A549 (cell line): ENCODE results near the gene PITPNM1. TPM values are rescaled to one million over a fixed set of nuclear protein-coding genes. Genes with fewer than 3 reads are reported as not detected.

Experiments
- ATAC-seq, 2 experiments: fragments of 200-7000 bp in 1 of 2; fragments of >200 bp in 1 of 2; cut with Nextera tagmentation in 1 of 2; cut with Tn5 transposase in 1 of 2; 3 replicates each; pipeline versions ENCODE4 v1.8.0 to v1.9.1; 2018 to 2020; ENCODE audit warnings: mild to moderate bottlenecking in 1 of 2, moderate library complexity in 1 of 2
- CTCF ChIA-PET: fragments of 300-600 bp; sonication (Branson Sonifier 250); formaldehyde crosslinking; extraction: SDS; loops from one replicate; lab custom pipeline; 2021; ENCODE audit warnings: antibody characterized with exemption, inconsistent platforms; lab: Yijun Ruan, JAX
- POLR2A ChIA-PET: fragments of 350-600 bp; formaldehyde crosslinking; extraction: SDS; loops from one replicate; lab custom pipeline; 2021; ENCODE audit warnings: antibody characterized with exemption, inconsistent platforms; lab: Yijun Ruan, JAX
- DNase-seq, 2 experiments: peaks; one replicate each; pipeline versions ENCODE4 v3.0.0 to v3.0.0-alpha.2; 2011 to 2016; ENCODE audit warnings: low read depth in 1 of 2, low spot score in 1 of 2
- FAIRE-seq: peaks from 2 replicates; lab custom pipeline; 2011; peaks lifted over from hg19 to GRCh38; lab: Jason Lieb, UNC
- H3K27ac ChIP-seq, 2 experiments: fragments of >200 bp; sonication (Bioruptor Twin); formaldehyde crosslinking; 3 replicates each; pipeline ENCODE4 v1.5.1; 2016 to 2017
- H3K4me1 ChIP-seq: fragments of >200 bp; sonication (Bioruptor Twin); formaldehyde crosslinking; 3 replicates; pipeline ENCODE4 v1.6.1; 2016
- H3K4me2 ChIP-seq: fragments of >200 bp; sonication (Bioruptor Twin); formaldehyde crosslinking; 3 replicates; pipeline ENCODE4 v1.6.1; 2016
- H3K4me3 ChIP-seq: fragments of >200 bp; sonication (Bioruptor Twin); formaldehyde crosslinking; 3 replicates; pipeline ENCODE4 v1.5.1; 2016
- H3K9me3 ChIP-seq: fragments of >200 bp; sonication (Bioruptor Twin); formaldehyde crosslinking; 3 replicates; pipeline ENCODE4 v1.6.1; 2016
- BCL3 ChIP-seq: fragments of >200 bp; sonication (Bioruptor Twin); formaldehyde crosslinking; IDR thresholded peaks from 3 replicates; pipeline ENCODE4 v1.6.1; 2016
- CBX2 ChIP-seq: fragments of 200-600 bp; sonication (generic); IDR thresholded peaks from 2 replicates; pipeline ENCODE4 v1.6.1; 2016; ENCODE audit warnings: low read depth, mild to moderate bottlenecking, borderline replicate concordance
- EHMT2 ChIP-seq: fragments of 200-600 bp; sonication (generic); IDR thresholded peaks from 2 replicates; pipeline ENCODE4 v1.6.1; 2016; ENCODE audit warnings: antibody characterized with exemption, low read depth, mild to moderate bottlenecking, moderate library complexity
- ESRRA ChIP-seq: fragments of 150-350 bp; IDR thresholded peaks from 2 replicates; pipeline ENCODE4 v1.6.1; 2014; ENCODE audit warnings: mild to moderate bottlenecking, low read length, borderline replicate concordance
- FOXS1 ChIP-seq: fragments of 250-450 bp; sonication (Bioruptor Pico); IDR thresholded peaks from 2 replicates; pipeline ENCODE4 v1.5.0; 2020; ENCODE audit warnings: mild to moderate bottlenecking, moderate library complexity
- HMGXB4 ChIP-seq: fragments of 250-450 bp; sonication (Bioruptor Pico); IDR thresholded peaks from 2 replicates; pipeline ENCODE4 v1.5.0; 2021; ENCODE audit warnings: mild to moderate bottlenecking, moderate library complexity, borderline replicate concordance
- HOXB5 ChIP-seq: fragments of 250-450 bp; sonication (Bioruptor Pico); IDR thresholded peaks from 2 replicates; pipeline ENCODE4 v1.5.0; 2020; ENCODE audit warnings: mild to moderate bottlenecking, moderate library complexity
- JUN ChIP-seq, 2 experiments: fragments of >200 bp; sonication (Bioruptor Twin); formaldehyde crosslinking; IDR thresholded peaks; 2 replicates in 1 of 2; 3 replicates in 1 of 2; pipeline ENCODE4 v1.6.1; 2016 to 2017
- JUNB ChIP-seq: fragments of >200 bp; sonication (Bioruptor Twin); formaldehyde crosslinking; IDR thresholded peaks from 2 replicates; pipeline ENCODE4 v1.6.1; 2016
- KDM5A ChIP-seq: fragments of 200-600 bp; sonication (generic); IDR thresholded peaks from 2 replicates; pipeline ENCODE4 v1.6.1; 2016; ENCODE audit warnings: antibody characterized with exemption, mild to moderate bottlenecking
- POLR2A ChIP-seq: IDR thresholded peaks from 2 replicates; pipeline ENCODE4 v1.6.1; 2012; ENCODE audit warnings: mild to moderate bottlenecking, low read length
- RARB ChIP-seq: fragments of 250-450 bp; sonication (Bioruptor Pico); IDR thresholded peaks from 2 replicates; pipeline ENCODE4 v1.8.0; 2021; ENCODE audit warnings: mild to moderate bottlenecking, moderate library complexity
- RCOR1 ChIP-seq: fragments of 150-350 bp; IDR thresholded peaks from 2 replicates; pipeline ENCODE4 v1.6.1; 2014; ENCODE audit warnings: antibody characterized with exemption, low read length, low read depth
- USF2 ChIP-seq: fragments of 450-650 bp; IDR thresholded peaks from 2 replicates; pipeline ENCODE4 v1.6.1; 2014; ENCODE audit warnings: antibody characterized with exemption
- ZSCAN20 ChIP-seq: fragments of 250-450 bp; sonication (Bioruptor Pico); IDR thresholded peaks from 2 replicates; pipeline ENCODE4 v1.8.0; 2022; ENCODE audit warnings: mild to moderate bottlenecking, moderate library complexity
- WGBS: methylation state at CpG from one replicate; pipeline ENCODE4 v1.1.6; 2017; ENCODE audit errors: missing lambda C conversion rate; 5-methylcytosine and 5-hydroxymethylcytosine counted together
- polyA plus RNA-seq, 4 experiments: library from polyadenylated mRNA; depleted of rRNA in 3 of 4; stranded (reverse); fragments of >200 nt; fragmentation: RNase III in 1 of 4; extraction: RNeasy Plus Mini Kit Qiagen cat#74134 plus additional on column Dnase treatment in 1 of 4; gene quantifications; 2 replicates in 3 of 4; 3 replicates in 1 of 4; pipeline ENCODE4 v1.2.3, GENCODE V29; 2011 to 2017
- TF ChIP-seq, protein P1 (sequence below): IDR thresholded peaks from 2 replicates; pipeline ENCODE4 v1.6.1; 2012

The PITPNM1 gene
- polyA plus RNA-seq, 2 of the 4 experiments (the other 2 are of a cell fraction), result 14.2 to 42.0 TPM

DNA sequence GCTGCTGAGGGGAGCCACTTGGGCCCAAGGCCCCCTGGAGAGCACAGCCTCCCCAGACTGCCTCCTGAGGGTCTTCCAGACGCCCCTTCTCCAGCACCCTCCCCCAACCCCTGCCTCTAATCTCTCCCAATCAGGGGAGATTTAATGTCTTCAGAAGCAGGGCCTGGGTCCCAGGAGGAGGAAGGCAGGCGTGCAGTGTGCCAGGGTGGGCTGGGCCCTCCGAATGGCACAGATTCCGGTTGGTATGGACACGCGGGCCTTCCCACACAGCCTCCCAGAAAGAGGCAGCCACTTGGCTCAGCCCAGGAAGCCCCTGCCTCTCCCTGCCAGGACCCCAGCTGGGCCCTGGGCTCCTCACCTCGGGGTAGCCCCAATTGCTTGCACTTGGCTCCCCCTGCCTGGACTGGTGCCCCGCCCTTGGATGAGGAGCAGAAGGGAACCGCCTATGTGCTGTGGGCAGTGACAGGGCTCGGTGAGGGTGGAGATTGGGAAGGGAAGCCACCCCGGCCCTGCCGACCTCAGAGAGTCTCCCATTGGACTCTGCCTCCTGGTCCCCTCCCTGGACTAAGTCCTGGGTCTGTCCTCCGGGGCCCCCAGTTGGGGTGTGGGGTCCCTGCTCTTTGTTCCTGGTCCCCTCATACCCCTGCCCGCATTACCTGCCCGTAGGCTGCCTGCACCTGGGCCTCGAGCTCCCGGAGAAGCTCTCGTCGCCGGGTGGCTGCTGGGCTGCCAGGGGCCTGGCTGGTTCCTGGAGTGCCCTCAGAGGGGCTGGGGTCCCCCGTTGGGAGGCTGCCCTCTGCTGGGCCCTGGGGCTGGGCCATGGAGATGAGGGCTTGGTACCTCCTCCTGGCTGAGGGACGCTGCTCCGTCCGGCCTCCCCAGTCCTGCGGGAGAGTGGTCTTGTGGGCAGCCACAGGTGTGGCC, 18.7 kb upstream of the PITPNM1 start:
- no peak for FAIRE-seq
- WGBS, result 76% methylated on average over 19 of the region's 25 CpGs

GRCh38 chr11:67522844-67523555, 17.8 kb upstream of the PITPNM1 start, which contains the start of gene CABP2:
Gene CABP2 (minus strand): TSS chr11:67523446. CDS start chr11:67523326, 120 bp downstream.
- ChIA-PET POLR2A (no interaction called here), CTCF (interaction anchor here (0.9 kb wide), 1 partner anchor 49 kb away, joined by 3 read pairs; no protein-coding TSS in a partner anchor)
- Histone ChIP-seq H3K9me3 (no peaks in the 10 kb centered on the region), H3K4me3 (no peak within 1 kb of the TSS), H3K27ac (no peak within 1 kb of the TSS), H3K4me1 (no peaks in the 10 kb centered on the region), H3K4me2 (no peak within 1 kb of the TSS)
- FAIRE-seq, result no peak
- 72% methylated on average over 12 of the region's 23 CpGs for WGBS
- peak in 1 of 2 experiments; percentile 32; a peak in 3 of 6 replicates for ATAC-seq
- TF ChIP-seq USF2 (no peak), ESRRA (no peak), HOXB5 (no peak), EHMT2 (no peak), JUN (IDR thresholded peaks at IDR 0.05) (no peak), JUNB (no peak), RARB (no peak), CBX2 (no peak), POLR2A (no peak), HMGXB4 (no peak), KDM5A (no peak)
- DNase-seq, result no peak

More for the DNA sequence above, 18.7 kb upstream of the PITPNM1 start:
- TF ChIP-seq, protein P1, sequence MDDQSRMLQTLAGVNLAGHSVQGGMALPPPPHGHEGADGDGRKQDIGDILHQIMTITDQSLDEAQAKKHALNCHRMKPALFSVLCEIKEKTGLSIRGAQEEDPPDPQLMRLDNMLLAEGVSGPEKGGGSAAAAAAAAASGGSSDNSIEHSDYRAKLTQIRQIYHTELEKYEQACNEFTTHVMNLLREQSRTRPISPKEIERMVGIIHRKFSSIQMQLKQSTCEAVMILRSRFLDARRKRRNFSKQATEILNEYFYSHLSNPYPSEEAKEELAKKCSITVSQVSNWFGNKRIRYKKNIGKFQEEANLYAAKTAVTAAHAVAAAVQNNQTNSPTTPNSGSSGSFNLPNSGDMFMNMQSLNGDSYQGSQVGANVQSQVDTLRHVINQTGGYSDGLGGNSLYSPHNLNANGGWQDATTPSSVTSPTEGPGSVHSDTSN, result no peak
- TF ChIP-seq KDM5A (no peak), BCL3 (no peak), ZSCAN20 (CRISPR knock-in tag) (no peak), RCOR1 (no peak), FOXS1 (CRISPR knock-in tag) (no peak)
- Histone ChIP-seq H3K4me2 (no peak overlapping the region), H3K27ac (no peak overlapping the region), H3K9me3 (no peaks in the 10 kb centered on the region), H3K4me1 (no peaks in the 10 kb centered on the region), H3K4me3 (no peak overlapping the region)
- ChIA-PET CTCF (no interaction called here), POLR2A (no interaction called here)
- DNase-seq, result no peak
- ATAC-seq, result peak; percentile 27 to 56; a peak in 3 of 6 replicates
